GM18517 (cell line): ENCODE measurements around the gene HS3ST5.
"Not testable (repeated sequence)": the region's sequence is repeated elsewhere in the genome, so short reads cannot be mapped to it uniquely, and the experiment has no call there.

Experiments
- ATAC-seq: cut with Tn5 transposase; IDR thresholded peaks from one replicate; pipeline ENCODE4 v1.9.1; 2021; ENCODE audit warnings: mild to moderate bottlenecking, moderate library complexity; ENCODE audit not compliant: unreplicated experiment

HS3ST5 gene

DNA sequence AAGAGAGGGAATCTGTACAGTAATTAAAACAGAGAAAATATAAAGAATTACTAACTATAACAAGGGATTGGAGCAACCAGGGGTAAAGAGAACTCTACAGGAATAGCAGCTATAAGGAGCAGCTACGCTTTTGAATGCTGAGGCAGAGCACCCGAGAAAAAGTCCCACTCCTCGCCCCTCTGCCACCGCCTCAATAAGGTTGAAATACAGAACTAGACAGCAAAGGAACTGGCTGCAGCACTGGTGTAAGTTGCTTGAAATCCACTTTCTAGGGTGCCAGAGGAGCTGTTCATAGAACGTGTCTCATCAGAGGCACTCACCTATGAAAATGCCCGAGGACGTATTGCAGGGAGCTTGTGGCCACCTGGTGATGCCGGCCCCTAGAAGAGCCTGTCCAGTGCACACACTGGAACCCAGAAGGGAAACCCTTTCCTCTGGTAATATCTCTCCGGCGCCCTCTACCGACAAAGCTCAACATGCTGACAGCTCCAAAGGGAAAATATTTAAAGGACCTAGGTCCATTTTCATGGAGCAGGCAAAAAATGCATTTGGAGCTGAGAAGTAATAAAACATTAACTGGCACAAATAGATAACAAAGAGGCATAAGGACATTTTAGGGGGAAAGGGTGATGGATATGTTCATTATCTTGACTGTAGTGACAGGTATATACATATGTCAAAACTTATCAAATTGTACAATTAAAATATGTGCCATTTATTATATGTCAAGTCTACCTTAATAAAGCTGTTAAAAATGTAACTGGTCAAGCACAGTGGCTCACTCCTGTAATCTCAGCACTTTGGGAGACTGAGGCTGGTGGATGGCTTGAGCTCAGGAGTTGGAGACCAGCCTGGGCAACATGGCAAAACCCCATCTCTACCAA lies 234.5 kb downstream of the HS3ST5 start:
- ATAC-seq = peak; percentile 60

- ATAC-seq = no peak
Observed at GRCh38 chr6:114106020-114106419, 236.8 kb downstream of the HS3ST5 start.

DNA sequence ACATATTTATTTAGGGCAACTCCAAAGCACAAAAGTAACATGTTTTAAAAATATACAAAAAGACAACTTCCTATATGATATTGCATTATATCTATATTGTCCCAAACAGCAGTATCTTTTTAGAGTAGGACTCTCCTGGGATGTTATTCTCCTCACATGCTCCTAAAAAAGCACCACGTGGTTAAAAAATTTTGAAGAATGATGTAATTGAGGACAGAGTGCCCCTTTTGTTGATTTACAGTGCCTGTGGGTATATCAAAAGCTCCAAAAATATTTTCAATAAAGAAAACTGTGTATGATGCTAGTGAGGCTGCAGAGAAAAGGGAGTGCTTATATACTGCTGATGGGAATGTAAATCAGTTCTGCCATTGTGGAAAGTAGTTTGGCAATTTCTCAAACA lies 241.6 kb downstream of the HS3ST5 start:
- no peak for ATAC-seq

DNA sequence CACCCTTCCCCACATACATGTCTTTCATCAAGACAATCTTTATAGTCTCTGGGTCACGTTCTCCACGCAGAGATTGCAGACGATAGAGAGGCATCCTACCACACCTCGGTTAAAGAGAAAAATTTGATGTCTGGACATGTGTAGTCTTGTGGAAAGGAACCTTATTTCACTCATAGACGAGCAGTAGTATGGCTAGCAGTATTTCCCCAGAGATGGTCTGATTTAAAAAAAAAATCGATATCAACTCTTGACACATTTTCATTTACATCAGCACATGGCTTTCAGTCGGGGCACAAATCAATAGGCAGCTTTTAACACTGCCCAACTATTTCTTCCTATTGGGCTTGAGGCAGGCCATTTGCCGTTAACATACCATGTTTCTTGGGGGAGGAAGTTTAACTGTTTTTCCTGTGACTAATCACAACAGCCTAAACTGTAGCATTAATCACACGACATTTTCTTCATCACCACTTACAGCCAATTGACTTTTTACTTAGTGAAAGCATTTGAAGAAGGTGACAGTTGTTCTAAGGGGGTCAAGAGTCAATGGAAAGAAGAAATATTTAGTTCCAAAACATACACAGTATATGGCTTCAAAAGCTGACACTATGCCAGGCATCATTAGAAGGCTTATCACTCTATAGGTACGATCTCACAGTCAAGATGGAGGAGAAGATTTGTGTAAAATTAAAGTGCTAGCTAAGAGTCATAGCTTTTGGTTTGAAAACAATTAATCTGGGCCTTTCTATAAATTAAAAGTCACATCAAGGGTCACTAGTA lies 242.4 kb downstream of the HS3ST5 start:
- ATAC-seq = no peak

- peak; percentile 63 for ATAC-seq
Observed at GRCh38 chr6:114096561-114097172, 246.2 kb downstream of the HS3ST5 start.

DNA sequence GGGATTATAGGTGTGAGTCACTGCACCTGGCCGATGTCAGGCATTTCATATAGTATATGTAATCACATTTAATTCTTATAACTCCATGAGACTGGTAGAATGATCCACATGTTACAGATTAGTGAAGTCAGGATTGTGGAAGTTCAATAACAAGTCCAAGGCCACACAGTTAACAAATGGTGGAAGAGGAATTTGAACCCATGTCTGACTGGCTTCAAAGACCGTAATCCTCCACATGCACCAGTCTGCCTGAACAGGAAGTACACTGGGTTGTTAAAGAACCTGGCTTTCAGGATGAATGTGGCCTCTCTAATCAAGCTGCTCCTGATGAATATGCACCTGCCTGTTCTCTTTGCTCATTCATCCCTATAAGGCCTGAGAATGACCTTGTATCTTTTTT lies 249.9 kb downstream of the HS3ST5 start:
- no peak for ATAC-seq

- ATAC-seq = no peak
Observed at GRCh38 chr6:114090626-114091025, 252.2 kb downstream of the HS3ST5 start.

GRCh38 chr6:114087496-114087895 lies 255.3 kb downstream of the HS3ST5 start:
- ATAC-seq = no peak

- no peak for ATAC-seq
Observed at GRCh38 chr6:114085211-114085610, 257.6 kb downstream of the HS3ST5 start.

DNA sequence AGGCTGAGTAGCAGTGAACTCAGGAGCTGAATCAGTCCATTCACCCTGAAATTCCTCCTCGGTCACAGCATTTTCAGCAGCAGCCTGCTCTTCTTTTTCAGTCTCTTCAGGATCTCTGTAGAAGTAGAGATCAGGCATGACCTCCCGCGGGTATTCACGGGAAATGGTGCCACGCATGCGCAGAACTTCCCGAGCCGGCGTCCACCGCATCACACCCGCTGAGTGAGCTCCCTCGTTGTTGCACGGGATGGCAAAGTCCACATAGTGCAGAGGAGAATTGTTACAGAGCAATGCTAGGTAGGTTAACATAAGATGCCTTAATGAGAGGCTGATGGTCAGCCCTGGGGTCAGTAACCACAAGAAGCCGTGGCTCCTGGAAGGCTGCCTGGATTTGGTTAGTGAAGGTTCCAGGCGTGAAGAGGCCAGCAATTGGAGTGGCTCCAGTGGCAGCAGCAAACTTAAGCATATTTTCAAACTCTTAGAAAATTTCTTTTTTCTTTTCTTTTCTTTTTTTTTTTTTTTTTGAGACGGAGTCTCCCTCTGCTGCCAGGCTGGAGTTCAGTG lies 258.4 kb downstream of the HS3ST5 start:
- no peak for ATAC-seq

GRCh38 chr6:114083251-114083650 lies 259.6 kb downstream of the HS3ST5 start:
- no peak for ATAC-seq

- no peak for ATAC-seq
Observed at GRCh38 chr6:114081730-114082129, 261.1 kb downstream of the HS3ST5 start.

DNA sequence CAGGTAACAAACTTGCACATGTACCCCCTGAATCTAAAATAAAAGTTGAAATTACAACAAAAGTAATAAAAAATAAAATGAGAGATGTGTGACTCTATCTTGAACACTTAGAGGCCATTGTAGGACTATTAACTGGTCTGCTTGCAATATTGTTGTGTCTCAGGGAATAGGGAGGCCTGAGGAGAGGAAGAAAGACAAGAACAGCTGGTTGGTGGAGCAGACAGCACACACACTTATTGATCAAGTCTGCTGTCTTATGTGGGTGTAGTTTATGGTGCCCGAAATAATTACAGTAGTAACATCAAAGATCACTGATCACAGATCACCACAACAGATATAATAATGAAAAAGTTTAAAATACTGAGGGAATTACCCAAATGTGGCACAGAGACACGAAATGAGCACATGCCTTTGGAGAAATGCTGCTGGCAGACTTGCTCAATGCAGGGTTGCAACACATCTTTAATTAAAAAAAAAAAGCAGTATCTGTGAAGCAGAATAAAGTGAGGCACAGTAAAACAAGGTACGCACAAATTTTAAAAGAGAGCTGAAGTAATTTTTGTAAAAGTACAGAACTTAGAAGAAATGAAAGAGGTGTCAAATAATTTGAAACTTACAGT lies 261.8 kb downstream of the HS3ST5 start:
- ATAC-seq = no peak

DNA sequence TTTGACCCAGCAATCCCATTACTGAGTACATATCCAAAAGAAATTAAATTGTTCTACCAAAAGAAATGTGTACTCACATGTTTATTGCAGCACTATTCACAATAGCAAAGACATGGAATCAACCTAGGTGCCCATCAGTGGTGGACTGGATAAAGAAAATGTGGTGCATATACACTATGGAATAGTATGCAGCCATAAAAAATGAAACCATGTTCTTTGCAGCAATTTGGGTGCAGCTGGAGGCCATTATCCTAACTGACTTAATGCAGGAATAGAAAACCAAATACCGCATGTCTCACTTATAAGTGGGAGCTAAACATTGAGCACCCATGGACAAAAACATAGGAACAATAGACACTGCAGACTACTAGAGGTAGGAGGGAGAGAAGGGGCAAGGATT lies 262.4 kb downstream of the HS3ST5 start:
- not testable (repeated sequence) for ATAC-seq

GRCh38 chr6:114075777-114076176 lies 267.0 kb downstream of the HS3ST5 start:
- ATAC-seq = no peak

DNA sequence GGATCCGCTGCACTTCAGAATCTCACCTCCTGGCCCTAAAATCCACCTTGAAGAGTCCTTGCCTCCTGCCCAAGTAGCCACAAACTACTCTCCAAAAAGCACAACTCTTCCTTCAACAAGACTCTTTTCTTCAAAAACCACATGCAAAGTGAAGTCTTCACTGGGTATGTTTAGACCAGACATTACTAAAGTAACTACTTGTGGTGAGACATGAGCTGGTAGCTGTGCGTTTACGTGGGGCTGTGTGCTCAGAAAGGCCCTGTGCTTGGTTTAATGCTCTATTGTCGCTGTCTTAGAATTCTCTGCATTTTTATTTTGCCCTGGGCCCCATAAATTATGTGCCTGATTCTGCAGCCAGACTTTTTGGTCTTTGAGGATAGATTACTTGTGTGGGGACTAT lies 267.5 kb downstream of the HS3ST5 start:
- no peak for ATAC-seq

DNA sequence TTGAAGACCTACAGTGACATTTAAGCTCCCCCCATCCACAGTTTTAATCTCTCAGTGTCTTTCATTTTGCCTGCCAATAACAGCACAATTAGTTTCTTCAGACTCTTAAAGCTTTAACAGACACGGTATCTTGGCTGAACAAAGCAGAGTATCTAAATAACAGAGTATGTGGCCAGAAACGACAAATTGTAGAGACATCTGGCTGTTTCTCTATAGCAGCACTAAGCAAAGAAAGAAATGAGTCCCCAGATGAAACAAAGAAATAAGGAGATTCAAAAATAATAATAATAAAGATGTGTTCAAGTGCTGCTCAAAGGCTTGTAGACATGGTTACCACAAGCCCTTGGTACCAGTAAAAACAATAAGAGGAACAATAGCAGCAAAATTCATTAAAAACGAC lies 274.1 kb downstream of the HS3ST5 start:
- no peak for ATAC-seq

- ATAC-seq = no peak
Observed at GRCh38 chr6:114068116-114068515, 274.7 kb downstream of the HS3ST5 start.

GRCh38 chr6:114064862-114065261 lies 278.0 kb downstream of the HS3ST5 start:
- ATAC-seq = no peak

DNA sequence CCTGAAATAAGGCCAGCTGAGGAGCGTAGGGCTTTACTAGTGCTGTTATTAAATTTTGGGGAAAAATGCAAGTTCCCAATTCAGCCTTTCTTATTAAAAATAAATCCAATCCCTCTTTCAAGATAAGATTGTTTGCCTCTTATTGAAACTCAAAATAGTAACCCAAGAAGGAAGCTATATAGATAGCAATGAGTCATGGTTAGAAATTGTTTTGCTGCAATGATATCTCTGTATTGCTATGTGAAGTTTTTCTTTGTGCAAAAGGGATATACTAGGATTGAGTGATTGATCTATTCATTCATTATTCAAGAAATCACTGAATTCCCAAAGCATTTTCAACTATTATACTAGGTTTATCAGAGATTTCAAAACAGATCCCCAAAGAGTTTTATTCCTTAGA lies 278.9 kb downstream of the HS3ST5 start:
- ATAC-seq = no peak

- no peak for ATAC-seq
Observed at GRCh38 chr6:114062199-114062598, 280.6 kb downstream of the HS3ST5 start.
